ENCODE data around the gene ETFBKMT. TPM values are rescaled to one million over a fixed set of nuclear protein-coding genes. Genes with fewer than 3 reads are reported as not detected.
A peak's percentile ranks its signal among the peaks of the same experiment; 100 is the strongest.
"Not testable (repeated sequence)": the region's sequence is repeated elsewhere in the genome, so short reads cannot be mapped to it uniquely, and the experiment has no call there.

Gene ETFBKMT
- polyA plus RNA-seq, 4 donors = 4.1 to 6.2 (median 4.8) TPM

DNA sequence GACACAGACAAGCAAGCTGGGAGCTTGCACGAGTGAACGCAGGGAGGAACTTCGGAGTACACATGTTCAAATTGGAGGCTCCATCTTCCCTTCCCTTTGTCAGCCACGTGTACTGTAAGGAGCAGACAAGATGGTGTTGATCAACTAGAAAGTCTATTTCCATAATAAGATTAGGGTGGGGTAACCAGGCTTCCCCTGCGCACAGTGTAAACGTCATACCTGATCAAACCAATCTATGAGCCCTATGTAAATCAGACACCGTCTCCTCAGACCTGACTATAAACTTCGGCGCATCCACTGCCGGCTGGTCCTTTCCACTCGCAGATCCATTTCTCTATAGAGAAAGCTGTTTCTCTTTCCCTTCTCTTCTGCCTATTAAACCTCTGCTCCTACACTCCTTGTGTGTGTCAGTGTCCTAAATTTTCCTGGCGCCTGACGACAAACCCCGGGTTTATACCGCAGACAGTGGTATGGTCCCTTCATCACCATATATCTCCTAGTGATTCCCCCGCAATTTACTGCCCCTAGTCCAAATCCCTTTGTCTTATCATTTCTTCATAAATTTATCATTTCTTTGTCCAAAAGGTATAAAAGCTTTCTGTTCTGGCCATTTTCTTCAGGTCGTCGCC is 7.5 kb upstream of the ETFBKMT start:
- DNase-seq (ENCODE audit: low read depth in 4 of 4, low spot score in 2 of 4) = no peak

DNA sequence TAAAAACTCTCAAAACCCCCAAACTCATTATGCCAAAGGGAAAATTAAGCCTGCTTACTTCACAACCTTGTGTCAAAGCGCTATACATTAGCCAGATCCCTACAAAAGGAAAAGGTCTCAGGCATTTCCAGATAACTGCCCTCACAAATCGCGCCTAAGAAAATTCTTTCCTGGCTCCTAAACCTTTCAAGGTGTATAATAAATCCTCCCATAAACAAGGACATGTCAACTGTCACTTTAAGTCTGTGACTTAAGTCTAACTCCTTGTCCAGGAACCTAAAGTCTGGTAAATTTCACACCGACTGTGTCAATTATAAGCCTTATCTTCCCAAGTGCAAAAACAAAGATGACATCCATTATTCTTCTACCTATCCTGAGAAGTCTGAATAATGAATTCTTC is 4.3 kb upstream of the ETFBKMT start:
- no peak for DNase-seq (ENCODE audit: low read depth in 4 of 4, low spot score in 2 of 4)

- no peak for DNase-seq (ENCODE audit: low read depth in 4 of 4, low spot score in 2 of 4)
Measured at GRCh38 chr12:31655792-31656191, 3.7 kb upstream of the ETFBKMT start.

DNA sequence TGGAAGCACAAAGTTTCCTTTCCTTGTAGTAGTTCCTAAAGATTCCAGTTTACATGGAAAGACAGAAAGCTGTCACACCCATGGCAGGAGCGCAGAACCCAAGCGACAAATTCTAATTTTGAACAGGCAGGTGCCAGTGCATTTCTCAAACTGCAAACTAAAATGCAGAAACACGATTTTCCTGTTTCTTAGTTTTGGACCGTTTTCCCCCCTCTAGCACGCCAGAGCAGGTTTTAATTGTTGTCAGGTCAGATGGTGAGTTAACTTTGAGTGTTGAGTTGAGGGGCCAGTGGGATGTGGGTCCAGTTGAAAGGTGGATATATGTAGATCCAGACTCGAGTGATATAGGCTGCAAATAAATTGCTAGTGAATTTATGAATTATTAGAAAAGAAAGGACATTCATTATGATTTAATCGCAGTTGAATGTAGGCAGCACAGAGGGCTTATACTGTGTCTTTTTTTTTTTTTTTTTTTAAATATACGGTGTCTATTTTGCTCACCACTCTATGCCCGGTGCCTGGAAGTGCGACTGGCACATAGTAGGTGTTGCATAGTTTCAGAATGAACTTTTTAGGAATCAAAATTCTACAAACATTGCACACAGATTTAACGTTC is 909 bp upstream of the ETFBKMT start:
- no peak for DNase-seq (ENCODE audit: low read depth in 4 of 4, low spot score in 2 of 4)

DNA sequence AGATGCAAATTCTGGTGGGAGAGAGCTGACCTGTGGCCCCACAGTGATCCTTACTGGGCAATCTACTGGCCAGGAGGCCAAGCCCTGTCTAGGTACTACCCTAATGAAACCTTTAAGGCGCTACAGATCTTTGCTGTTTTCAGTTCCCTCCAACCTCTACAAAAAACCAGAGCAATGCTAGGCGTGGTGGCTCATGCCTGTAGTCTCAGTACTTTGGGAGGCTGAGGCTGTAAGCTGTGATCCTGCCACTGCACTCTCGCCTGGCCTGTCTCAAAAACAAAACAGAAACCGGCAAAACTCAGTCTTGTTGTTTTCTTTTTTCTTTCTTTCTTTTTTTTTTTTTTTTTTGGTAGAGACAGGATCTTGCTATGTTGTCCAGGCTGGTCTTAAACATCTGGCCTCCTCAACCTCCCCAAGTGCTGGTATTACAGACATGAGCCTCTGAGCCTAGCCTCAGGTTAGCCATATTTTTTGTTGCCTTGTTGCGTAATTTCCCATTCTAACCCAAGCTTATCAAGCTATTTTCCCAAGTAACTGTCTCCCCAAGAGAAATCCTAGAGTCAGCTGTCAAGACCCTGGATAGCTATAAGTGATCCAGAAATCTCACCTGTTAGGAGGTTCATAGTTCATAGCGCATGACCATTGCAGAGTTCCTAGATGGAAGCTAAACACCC is 2.8 kb downstream of the ETFBKMT start:
- DNase-seq (ENCODE audit: low read depth in 4 of 4, low spot score in 2 of 4) = no peak

- DNase-seq (ENCODE audit: low read depth in 4 of 4, low spot score in 2 of 4) = no peak
Measured at GRCh38 chr12:31663576-31663975, 4.1 kb downstream of the ETFBKMT start.

DNA sequence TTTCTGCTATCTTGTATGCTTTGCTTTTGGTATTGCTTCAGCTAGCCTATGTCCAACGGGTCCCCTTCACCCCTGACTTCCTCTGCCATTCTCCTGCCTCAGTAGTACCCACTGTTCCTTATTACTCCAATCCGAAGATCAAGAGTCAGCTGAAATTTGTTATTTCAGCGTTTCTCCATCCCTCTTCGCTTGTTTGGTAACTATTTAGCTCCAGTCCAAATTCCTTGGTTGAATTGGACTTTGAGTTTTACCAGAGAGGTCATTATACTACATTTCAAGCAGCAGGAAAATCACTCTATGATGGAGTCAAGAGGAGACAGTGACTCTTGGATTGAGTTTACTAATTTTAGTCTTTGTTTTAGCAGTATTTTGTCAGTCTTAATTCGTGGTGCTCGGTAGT is 4.5 kb downstream of the ETFBKMT start:
- DNase-seq (ENCODE audit: low read depth in 4 of 4, low spot score in 2 of 4) = no peak

GRCh38 chr12:31669020-31669419 is 9.5 kb downstream of the ETFBKMT start:
- no peak for DNase-seq (ENCODE audit: low read depth in 4 of 4, low spot score in 2 of 4)

DNA sequence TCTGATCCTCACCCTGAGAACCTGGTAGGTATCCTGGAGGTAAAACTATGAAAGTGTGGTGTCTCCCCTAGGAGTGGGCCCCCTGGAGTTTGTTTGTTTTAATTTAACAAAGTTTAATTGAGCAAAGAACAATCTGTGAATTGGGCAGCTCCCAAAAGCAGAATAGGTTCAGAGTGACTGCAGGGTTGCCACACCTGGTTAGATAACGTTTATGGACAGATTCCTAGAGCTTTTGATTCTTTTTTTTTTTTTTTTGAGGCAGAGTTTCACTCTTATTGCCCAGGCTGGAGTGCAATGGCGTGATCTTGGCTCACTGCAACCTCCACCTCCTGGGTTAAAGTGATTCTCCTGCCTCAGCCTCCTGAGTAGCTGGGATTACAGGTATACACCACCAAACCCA is 10.1 kb downstream of the ETFBKMT start:
- DNase-seq (ENCODE audit: low read depth in 4 of 4, low spot score in 2 of 4) = not testable (repeated sequence)

GRCh38 chr12:31672521-31672920 is 13.0 kb downstream of the ETFBKMT start:
- DNase-seq (ENCODE audit: low read depth in 4 of 4, low spot score in 2 of 4) = no peak

- peak in 3 of 4 donors; percentile 23 to 46 (median 26) for DNase-seq (ENCODE audit: low read depth in 4 of 4, low spot score in 2 of 4)
Measured at GRCh38 chr12:31682136-31682962, 22.9 kb downstream of the ETFBKMT start.

- DNase-seq (ENCODE audit: low read depth in 4 of 4, low spot score in 2 of 4) = no peak
Measured at GRCh38 chr12:31685801-31686200, 26.3 kb downstream of the ETFBKMT start.

- no peak for DNase-seq (ENCODE audit: low read depth in 4 of 4, low spot score in 2 of 4)
Measured at GRCh38 chr12:31687101-31687527, 27.6 kb downstream of the ETFBKMT start.

DNA sequence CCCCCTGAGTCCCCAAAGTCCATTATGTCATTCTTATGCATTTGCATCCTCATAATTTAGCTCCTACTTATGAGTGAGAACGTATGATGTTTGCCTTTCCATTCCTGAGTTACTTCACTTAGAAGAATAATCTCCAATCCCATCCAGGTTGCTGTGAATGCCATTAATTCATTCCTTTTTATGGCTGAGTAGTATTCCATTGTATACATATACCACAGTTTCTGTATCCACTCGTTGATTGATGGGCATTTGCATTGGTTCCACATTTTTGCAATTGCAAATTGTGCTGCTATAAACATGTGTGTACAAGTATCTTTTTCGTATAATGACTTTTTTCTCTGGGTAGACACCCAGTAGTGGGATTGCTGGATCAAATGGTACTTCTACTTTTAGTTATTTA is 30.4 kb downstream of the ETFBKMT start:
- not testable (repeated sequence) for DNase-seq (ENCODE audit: low read depth in 4 of 4, low spot score in 2 of 4)

DNA sequence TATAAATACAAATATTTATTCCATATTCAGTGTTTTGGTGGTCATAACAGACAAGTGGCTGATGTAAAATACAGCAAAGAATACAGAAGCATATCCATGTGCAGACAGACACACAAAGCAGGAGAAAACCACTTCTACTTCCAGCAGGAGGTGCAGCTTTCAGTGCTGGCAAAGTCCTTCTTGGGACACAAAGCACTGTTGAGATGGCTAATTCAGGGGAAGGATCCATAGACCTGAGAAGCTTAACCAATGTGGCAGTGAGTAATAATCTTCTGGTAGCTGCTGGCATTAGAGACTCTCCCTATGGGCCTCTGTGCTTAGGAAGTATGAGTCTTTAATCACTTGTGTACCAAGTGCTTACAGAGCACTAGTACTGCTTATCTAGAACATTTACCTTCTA is 42.6 kb downstream of the ETFBKMT start:
- DNase-seq (ENCODE audit: low read depth in 4 of 4, low spot score in 2 of 4) = no peak

DNA sequence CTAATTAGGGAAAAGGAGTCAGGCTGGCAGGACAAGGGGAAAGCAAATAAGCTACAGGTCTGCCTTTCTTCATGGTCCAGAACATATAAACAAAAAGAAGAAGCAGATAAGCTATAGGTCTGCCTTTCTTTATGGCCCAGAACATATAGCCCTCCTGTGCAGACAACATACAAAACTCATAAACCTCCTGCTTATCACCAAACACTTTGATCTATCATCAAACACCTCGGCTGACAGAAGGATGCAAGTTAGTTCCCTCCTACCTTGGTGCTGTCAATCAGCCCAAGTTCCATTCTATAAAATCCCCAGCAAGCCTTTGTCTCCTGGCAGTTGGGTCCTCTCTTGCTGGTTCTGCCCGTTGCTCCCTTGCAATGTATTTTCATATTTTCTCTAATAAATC is 46.1 kb downstream of the ETFBKMT start:
- DNase-seq (ENCODE audit: low read depth in 4 of 4, low spot score in 2 of 4) = no peak

DNA sequence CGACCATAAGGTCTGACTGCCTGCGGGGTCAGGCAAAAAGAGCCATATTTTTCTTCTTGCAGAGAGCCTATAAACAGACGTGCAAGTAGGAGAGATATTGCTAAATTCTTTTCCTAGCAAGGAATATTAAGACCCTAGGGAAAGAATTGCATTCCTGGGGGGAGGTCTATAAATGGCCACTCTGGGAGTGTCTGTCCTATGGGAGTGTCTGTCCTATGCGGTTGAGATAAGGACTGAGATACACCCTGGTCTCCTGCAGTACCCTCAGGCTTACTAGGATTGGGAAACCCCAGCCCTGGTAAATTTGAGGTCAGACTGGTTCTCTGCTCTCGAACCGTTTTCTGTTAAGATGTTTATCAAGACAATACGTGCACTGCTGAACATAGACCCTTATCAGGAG is 48.6 kb downstream of the ETFBKMT start:
- DNase-seq (ENCODE audit: low read depth in 4 of 4, low spot score in 2 of 4) = not testable (repeated sequence)

- DNase-seq (ENCODE audit: low read depth in 4 of 4, low spot score in 2 of 4) = no peak
Measured at GRCh38 chr12:31710021-31710818, 50.7 kb downstream of the ETFBKMT start.

- no peak for DNase-seq (ENCODE audit: low read depth in 4 of 4, low spot score in 2 of 4)
Measured at GRCh38 chr12:31712877-31713276, 53.4 kb downstream of the ETFBKMT start.
